Natural killer cell (primary cell): Measurements from ENCODE around the gene SYNDIG1. TPM values are rescaled to one million over a fixed set of nuclear protein-coding genes. Genes with fewer than 3 reads are reported as not detected.

Experiments used
- ATAC-seq, 3 donors: fragments of 150-1000 bp in 2 of 3; fragments of 200-7000 bp in 1 of 3; cut with Tn5 transposase; 1 replicate in 1 of 3; 2 replicates in 2 of 3; pipeline ENCODE4 v1.10.0; 2021; ENCODE audit warnings: mild to moderate bottlenecking in 2 of 3, moderate library complexity in 2 of 3
- DNase-seq, 2 donors: peaks; one replicate each; pipeline versions ENCODE4 v3.0.0 to v3.0.0-alpha.2; 2013 to 2021; ENCODE audit warnings: mixed read lengths in 1 of 2
- H3K27ac ChIP-seq: one replicate; pipeline ENCODE4 v1.5.1; 2013; ENCODE audit warnings: mild to moderate bottlenecking, low read length
- H3K27me3 ChIP-seq: one replicate; pipeline ENCODE4 v1.6.1; 2013; ENCODE audit warnings: low read length; ENCODE audit not compliant: control insufficient read depth, insufficient read depth
- H3K36me3 ChIP-seq: one replicate; pipeline ENCODE4 v1.6.1; 2013; ENCODE audit warnings: low read length; ENCODE audit not compliant: control insufficient read depth, insufficient read depth
- H3K4me1 ChIP-seq: one replicate; pipeline ENCODE4 v1.6.1; 2013; ENCODE audit warnings: low read length; ENCODE audit not compliant: control insufficient read depth, insufficient read depth
- H3K4me3 ChIP-seq: one replicate; pipeline ENCODE4 v1.5.1; 2013; ENCODE audit warnings: low read length
- H3K9me3 ChIP-seq: one replicate; pipeline ENCODE4 v1.6.1; 2013; ENCODE audit warnings: low read length; ENCODE audit not compliant: control insufficient read depth, insufficient read depth
- H3K27ac Mint-ChIP-seq, 2 donors: one replicate each; pipeline ENCODE4 v1.8.0; 2022; ENCODE audit warnings: mild to moderate bottlenecking in 2 of 2, mixed read lengths in 2 of 2, moderate library complexity in 1 of 2
- H3K27me3 Mint-ChIP-seq, 2 donors: one replicate each; pipeline ENCODE4 v1.8.0; 2022; ENCODE audit warnings: low read depth in 2 of 2, mixed read lengths in 2 of 2
- H3K36me3 Mint-ChIP-seq: one replicate; pipeline ENCODE4 v1.8.0; 2022; ENCODE audit warnings: mixed read lengths
- H3K4me1 Mint-ChIP-seq, 2 donors: one replicate each; pipeline ENCODE4 v1.8.0; 2022; ENCODE audit warnings: mixed read lengths in 2 of 2
- H3K4me3 Mint-ChIP-seq: one replicate; pipeline ENCODE4 v1.8.0; 2022; ENCODE audit warnings: mild to moderate bottlenecking, moderate library complexity, mixed read lengths
- H3K9me3 Mint-ChIP-seq, 2 donors: one replicate each; pipeline ENCODE4 v1.8.0; 2022; ENCODE audit warnings: mixed read lengths in 2 of 2
- WGBS: methylation state at CpG from one replicate; pipeline ENCODE4 v1.1.7; 2013; ENCODE audit warnings: missing lambda C conversion rate; ENCODE audit not compliant: insufficient coverage; 5-methylcytosine and 5-hydroxymethylcytosine counted together
- intact Hi-C: fragments of 100-400 bp; cut with micrococcal nuclease; formaldehyde crosslinking; loops from one replicate; pipeline ENCODE4 v1.14.2; 2022
- total RNA-seq, 4 donors: library from RNA; stranded (reverse); fragments of 120-200 nt in 1 of 4; gene quantifications; one replicate each; pipeline versions ENCODE4 v1.2.3 to v1.2.4, GENCODE V29; 2013 to 2022
- TF ChIP-seq, protein P1 (sequence below): fragments of 200-600 bp; IDR thresholded peaks from one replicate; pipeline ENCODE4 v1.8.0; 2022; ENCODE audit warnings: antibody characterized with exemption

The SYNDIG1 gene
- total RNA-seq, 3 donors from 2014 or later (not counting 1 experiment from before 2014, with no cell fraction given), result not detected

DNA sequence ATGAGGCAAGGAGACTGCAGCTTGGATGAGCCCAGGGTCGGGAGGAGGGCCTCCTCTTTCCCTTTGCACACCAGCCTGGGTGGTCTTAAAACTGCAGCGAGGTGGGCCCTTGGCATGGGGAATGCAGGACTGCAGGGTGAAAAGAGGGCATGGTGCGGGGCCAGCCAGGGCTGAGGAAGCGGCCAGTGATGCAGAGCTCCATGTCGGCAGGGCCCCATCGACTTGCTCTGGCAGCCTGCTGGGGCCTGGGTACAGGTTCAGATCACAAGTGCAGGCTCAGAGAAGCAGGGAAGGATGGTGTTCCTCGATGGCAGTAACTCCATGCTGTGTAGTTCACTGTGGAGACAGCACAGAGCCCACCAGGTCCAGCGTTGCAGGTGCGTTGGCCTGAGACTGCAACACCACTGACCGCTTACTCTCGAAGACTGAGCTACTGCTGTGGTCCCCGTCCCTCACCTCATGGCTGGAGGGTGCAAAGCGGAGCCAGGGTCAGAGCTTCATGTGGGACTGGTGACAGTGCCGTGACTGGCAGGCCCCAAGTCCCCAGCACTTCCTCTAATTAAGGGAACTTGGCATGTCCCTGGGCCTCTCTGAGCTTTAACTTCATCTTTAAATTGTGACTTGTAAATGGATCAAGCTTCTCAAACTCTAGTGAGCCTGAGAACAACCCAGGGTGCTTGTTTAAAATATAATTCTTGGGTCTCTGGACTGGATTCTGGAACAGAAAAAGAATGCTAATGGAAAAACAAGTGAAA, 223.2 kb downstream of the SYNDIG1 start:
- H3K36me3 Mint-ChIP-seq, result no peaks in the 10 kb centered on the region
- no peaks in the 10 kb centered on the region for H3K27me3 ChIP-seq
- H3K4me1 Mint-ChIP-seq, result no peaks in the 10 kb centered on the region
- WGBS, result 85% methylated on average over 14 of the region's 14 CpGs
- H3K4me1 ChIP-seq, result no peaks in the 10 kb centered on the region
- intact Hi-C loops, result no loop called here
- no peak overlapping the region for H3K4me3 ChIP-seq
- no peaks in the 10 kb centered on the region for H3K9me3 Mint-ChIP-seq
- TF ChIP-seq, protein P1, sequence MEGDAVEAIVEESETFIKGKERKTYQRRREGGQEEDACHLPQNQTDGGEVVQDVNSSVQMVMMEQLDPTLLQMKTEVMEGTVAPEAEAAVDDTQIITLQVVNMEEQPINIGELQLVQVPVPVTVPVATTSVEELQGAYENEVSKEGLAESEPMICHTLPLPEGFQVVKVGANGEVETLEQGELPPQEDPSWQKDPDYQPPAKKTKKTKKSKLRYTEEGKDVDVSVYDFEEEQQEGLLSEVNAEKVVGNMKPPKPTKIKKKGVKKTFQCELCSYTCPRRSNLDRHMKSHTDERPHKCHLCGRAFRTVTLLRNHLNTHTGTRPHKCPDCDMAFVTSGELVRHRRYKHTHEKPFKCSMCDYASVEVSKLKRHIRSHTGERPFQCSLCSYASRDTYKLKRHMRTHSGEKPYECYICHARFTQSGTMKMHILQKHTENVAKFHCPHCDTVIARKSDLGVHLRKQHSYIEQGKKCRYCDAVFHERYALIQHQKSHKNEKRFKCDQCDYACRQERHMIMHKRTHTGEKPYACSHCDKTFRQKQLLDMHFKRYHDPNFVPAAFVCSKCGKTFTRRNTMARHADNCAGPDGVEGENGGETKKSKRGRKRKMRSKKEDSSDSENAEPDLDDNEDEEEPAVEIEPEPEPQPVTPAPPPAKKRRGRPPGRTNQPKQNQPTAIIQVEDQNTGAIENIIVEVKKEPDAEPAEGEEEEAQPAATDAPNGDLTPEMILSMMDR, result no peak
- no peak overlapping the region for H3K27ac Mint-ChIP-seq
- H3K4me3 Mint-ChIP-seq, result no peak overlapping the region
- peaks cover 5 to 12% of the 10 kb centered on the region in 2 donors for H3K27me3 Mint-ChIP-seq
- H3K9me3 ChIP-seq, result no peaks in the 10 kb centered on the region
- no peak overlapping the region for H3K27ac ChIP-seq
- DNase-seq, result no peak
- no peak for ATAC-seq
- H3K36me3 ChIP-seq, result no peaks in the 10 kb centered on the region

DNA sequence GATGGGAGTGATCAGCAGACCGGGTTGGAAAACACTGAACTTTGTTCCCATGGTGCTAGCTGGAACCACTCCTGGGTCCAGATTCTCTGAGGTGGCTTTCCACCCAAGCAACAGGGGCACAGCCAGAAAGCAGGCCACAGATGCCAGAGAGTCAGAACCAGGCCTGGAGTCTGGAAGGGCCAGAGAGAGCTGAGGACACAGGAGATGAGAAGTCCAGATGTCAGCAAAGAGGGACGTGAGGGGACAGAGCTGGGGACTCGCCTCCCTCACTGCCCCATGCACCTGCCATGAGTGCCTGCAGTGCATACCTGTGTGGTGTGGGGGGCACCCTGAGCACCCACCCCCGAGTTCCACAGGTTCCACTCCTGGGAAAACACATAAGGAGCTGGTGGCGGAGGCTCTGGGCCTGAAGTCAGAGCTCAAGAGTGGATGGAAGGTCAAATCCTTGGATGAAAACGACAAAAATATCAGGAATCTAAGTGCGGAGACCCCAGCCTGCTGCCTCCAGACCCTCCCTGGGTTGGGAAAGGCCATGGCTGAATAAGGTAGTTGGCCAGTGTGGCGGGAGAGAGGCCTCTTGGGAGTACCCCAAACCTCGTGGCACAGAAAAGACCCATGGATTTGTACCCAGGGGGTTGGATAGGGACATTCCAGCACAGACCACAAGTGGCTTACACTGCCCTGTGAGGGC, 224.2 kb downstream of the SYNDIG1 start:
- no peak overlapping the region for H3K4me3 Mint-ChIP-seq
- 86% methylated on average over 9 of the region's 9 CpGs for WGBS
- no peak overlapping the region for H3K4me3 ChIP-seq
- H3K4me1 ChIP-seq, result no peaks in the 10 kb centered on the region
- H3K9me3 Mint-ChIP-seq, result no peaks in the 10 kb centered on the region
- H3K27me3 Mint-ChIP-seq, result peaks cover 5 to 6% of the 10 kb centered on the region in 2 donors
- ATAC-seq, result no peak
- no peak overlapping the region for H3K27ac Mint-ChIP-seq
- DNase-seq, result no peak
- TF ChIP-seq, protein P1, result no peak
- H3K4me1 Mint-ChIP-seq, result no peaks in the 10 kb centered on the region
- no peaks in the 10 kb centered on the region for H3K9me3 ChIP-seq
- intact Hi-C loops, result no loop called here
- H3K36me3 Mint-ChIP-seq, result no peaks in the 10 kb centered on the region
- no peaks in the 10 kb centered on the region for H3K36me3 ChIP-seq
- H3K27me3 ChIP-seq, result no peaks in the 10 kb centered on the region
- H3K27ac ChIP-seq, result no peak overlapping the region

DNA sequence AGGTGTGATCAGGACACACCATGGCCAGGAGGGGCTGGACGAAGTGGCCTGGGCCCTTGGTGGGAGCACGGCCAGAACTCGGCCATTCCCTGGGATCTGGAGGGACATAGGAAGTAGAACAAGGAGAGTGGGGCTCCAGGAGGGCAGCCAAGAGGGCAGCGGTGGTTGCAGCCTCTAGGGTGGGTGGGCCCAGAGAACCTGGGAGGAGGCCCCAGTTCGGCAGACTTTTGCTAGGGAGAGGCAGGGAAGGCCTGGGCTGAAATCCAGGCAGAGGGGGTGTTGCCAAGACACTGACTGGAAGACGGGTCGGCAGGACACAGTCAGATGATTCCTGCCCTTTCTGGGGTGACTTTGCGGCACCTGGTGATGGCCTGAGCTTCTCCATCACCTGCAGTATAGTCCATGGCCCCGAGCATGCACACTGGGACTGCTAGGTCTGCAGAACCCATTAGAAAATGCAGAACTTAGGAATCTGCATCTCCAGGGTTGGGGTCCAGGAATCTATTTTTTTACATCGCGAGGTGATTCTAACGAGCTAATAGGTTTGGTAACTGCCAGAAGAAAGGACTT, 224.8 kb downstream of the SYNDIG1 start:
- H3K27me3 Mint-ChIP-seq, result peaks cover 5 to 6% of the 10 kb centered on the region in 2 donors
- intact Hi-C loops, result no loop called here
- ATAC-seq (no peak), DNase-seq (no peak)
- Histone ChIP-seq H3K4me3 (no peak overlapping the region), H3K27me3 (no peaks in the 10 kb centered on the region), H3K36me3 (no peaks in the 10 kb centered on the region), H3K9me3 (no peaks in the 10 kb centered on the region), H3K27ac (no peak overlapping the region), H3K4me1 (no peaks in the 10 kb centered on the region)
- H3K4me1 Mint-ChIP-seq, result no peaks in the 10 kb centered on the region
- TF ChIP-seq, protein P1, result no peak
- no peak overlapping the region for H3K4me3 Mint-ChIP-seq
- WGBS, result 86% methylated on average over 12 of the region's 12 CpGs
- no peaks in the 10 kb centered on the region for H3K9me3 Mint-ChIP-seq
- H3K36me3 Mint-ChIP-seq, result no peaks in the 10 kb centered on the region
- H3K27ac Mint-ChIP-seq, result no peak overlapping the region
